ENCODE data around the gene ARL3. TPM values are rescaled to one million over a fixed set of nuclear protein-coding genes. Genes with fewer than 3 reads are reported as not detected.

ARL3 gene
- total RNA-seq, 1 donor = 5.8 TPM

- no peaks in the 10 kb centered on the region for H3K27me3 ChIP-seq (ENCODE audit: insufficient read depth, low read length)
- H3K4me3 ChIP-seq (ENCODE audit: insufficient read depth, low read length) = no peak overlapping the region
- no peak overlapping the region for H3K4me2 ChIP-seq (ENCODE audit: insufficient read depth, low read length)
- H4K20me1 ChIP-seq (ENCODE audit: insufficient read depth, low read length) = no peaks in the 10 kb centered on the region
- H3K79me2 ChIP-seq (ENCODE audit: insufficient read depth, low read length) = no peaks in the 10 kb centered on the region
- no peak for TF ChIP-seq CTCF (IDR thresholded peaks at IDR 0.05; ENCODE audit: extremely low read depth, low read depth, low read length)
- no peak for DNase-seq (ENCODE audit: insufficient read length, low spot score, missing footprints)
- no peak overlapping the region for H2AFZ ChIP-seq (ENCODE audit: low read length)
- H3K4me1 ChIP-seq (ENCODE audit: insufficient read depth, low read length) = peaks cover 73% of the 10 kb centered on the region
- H3K9me3 ChIP-seq (ENCODE audit: low read depth, low read length) = no peaks in the 10 kb centered on the region
- H3K27ac ChIP-seq (ENCODE audit: low read depth, low read length) = peak overlapping the region; percentile 76
- H3K36me3 ChIP-seq (ENCODE audit: insufficient read depth, low read length) = peaks cover 7% of the 10 kb centered on the region
Observed at GRCh38 chr10:102626026-102626685, 88.0 kb downstream of the ARL3 start.

GRCh38 chr10:102624751-102625645 lies 89.2 kb downstream of the ARL3 start:
- Histone ChIP-seq H2AFZ (ENCODE audit: low read length) (no peak overlapping the region), H3K27me3 (ENCODE audit: insufficient read depth, low read length) (no peaks in the 10 kb centered on the region), H3K4me2 (ENCODE audit: insufficient read depth, low read length) (peak overlapping the region; percentile 7), H3K9me3 (ENCODE audit: low read depth, low read length) (no peaks in the 10 kb centered on the region), H3K36me3 (ENCODE audit: insufficient read depth, low read length) (no peaks in the 10 kb centered on the region), H3K4me1 (ENCODE audit: insufficient read depth, low read length) (peaks cover 73% of the 10 kb centered on the region), H3K79me2 (ENCODE audit: insufficient read depth, low read length) (no peaks in the 10 kb centered on the region), H4K20me1 (ENCODE audit: insufficient read depth, low read length) (no peaks in the 10 kb centered on the region), H3K27ac (ENCODE audit: low read depth, low read length) (peak overlapping the region; percentile 76), H3K4me3 (ENCODE audit: insufficient read depth, low read length) (no peak overlapping the region)
- DNase-seq (ENCODE audit: insufficient read length, low spot score, missing footprints) = peak; percentile 84
- TF ChIP-seq CTCF (IDR thresholded peaks at IDR 0.05; ENCODE audit: extremely low read depth, low read depth, low read length) = no peak

- Histone ChIP-seq H3K27ac (ENCODE audit: low read depth, low read length) (peak overlapping the region; percentile 76), H3K79me2 (ENCODE audit: insufficient read depth, low read length) (no peaks in the 10 kb centered on the region), H3K4me1 (ENCODE audit: insufficient read depth, low read length) (peaks cover 73% of the 10 kb centered on the region), H4K20me1 (ENCODE audit: insufficient read depth, low read length) (no peaks in the 10 kb centered on the region), H3K27me3 (ENCODE audit: insufficient read depth, low read length) (no peaks in the 10 kb centered on the region), H3K9me3 (ENCODE audit: low read depth, low read length) (no peaks in the 10 kb centered on the region), H3K36me3 (ENCODE audit: insufficient read depth, low read length) (no peaks in the 10 kb centered on the region), H2AFZ (ENCODE audit: low read length) (no peak overlapping the region), H3K4me2 (ENCODE audit: insufficient read depth, low read length) (no peak overlapping the region), H3K4me3 (ENCODE audit: insufficient read depth, low read length) (no peak overlapping the region)
- DNase-seq (ENCODE audit: insufficient read length, low spot score, missing footprints) = peak; percentile 46
- no peak for TF ChIP-seq CTCF (IDR thresholded peaks at IDR 0.05; ENCODE audit: extremely low read depth, low read depth, low read length)
Observed at GRCh38 chr10:102624094-102624493, 90.1 kb downstream of the ARL3 start.

Other genes with a start within 250 kb of the ARL3 start
- 105 and 106 TPM in 2 replicates for gene ACTR1A, start 211.7 kb downstream of the ARL3 start, total RNA-seq
- 2.9 and 3.6 TPM in 2 replicates for gene SUFU, start 210.4 kb downstream of the ARL3 start, total RNA-seq
- gene TRIM8, start 69.9 kb downstream of the ARL3 start, total RNA-seq = 107 and 126 TPM in 2 replicates
- 2.9 and 3.6 TPM in 2 replicates for gene SFXN2, start 239 bp upstream of the ARL3 start, total RNA-seq
- 76.4 and 85.5 TPM in 2 replicates for gene WBP1L, start 29.6 kb upstream of the ARL3 start, total RNA-seq
- under 0.01 TPM in 1 of 2 replicates, not detected in the other for gene CYP17A1, start 123.0 kb upstream of the ARL3 start, total RNA-seq
- 29.3 and 34.5 TPM in 2 replicates for gene BORCS7, start 139.9 kb upstream of the ARL3 start, total RNA-seq
- 6.2 and 8.0 TPM in 2 replicates for gene AS3MT, start 155.1 kb upstream of the ARL3 start, total RNA-seq
- gene CNNM2, start 203.9 kb upstream of the ARL3 start, total RNA-seq = 9.4 TPM in 2 replicates

Measured in osteoblast (primary cell).